SK-N-SH (cell line): Measurements from ENCODE around the gene FBXO42. TPM values are rescaled to one million over a fixed set of nuclear protein-coding genes. Genes with fewer than 3 reads are reported as not detected.

Experiments
- CTCF ChIA-PET: fragments of 300-600, 350-600 bp; formaldehyde crosslinking; extraction: SDS; loops from one replicate; lab custom pipeline; 2021; lab: Yijun Ruan, JAX
- POLR2A ChIA-PET: fragments of 350-600 bp; sonication (Branson Sonifier 250); formaldehyde crosslinking; extraction: SDS; loops from one replicate; lab custom pipeline; 2020; ENCODE audit warnings: antibody characterized with exemption, inconsistent platforms; lab: Yijun Ruan, JAX
- DNase-seq: peaks from one replicate; pipeline ENCODE4 v3.0.0; 2012
- H2AFZ ChIP-seq: fragments of 200-600 bp; sonication (generic); 2 replicates; pipeline ENCODE4 v1.8.1; 2016; ENCODE audit warnings: antibody characterized with exemption, mild to moderate bottlenecking, low read depth
- H3F3A ChIP-seq: fragments of 200-600 bp; sonication (generic); replicated peaks from 2 replicates; pipeline ENCODE3; 2016; ENCODE audit warnings: antibody characterized with exemption, mild to moderate bottlenecking; ENCODE audit not compliant: insufficient read depth
- H3K27ac ChIP-seq, 2 experiments: fragments of 200-500 bp in 1 of 2; fragments of 200-600 bp in 1 of 2; sonication (Bioruptor generic) in 1 of 2; sonication (generic), shearing (Covaris generic) in 1 of 2; 2 replicates each; pipeline versions ENCODE4 v1.5.1 to v1.6.1; 2014 to 2016; ENCODE audit warnings: low read depth in 2 of 2, inconsistent platforms in 1 of 2, low read length in 1 of 2, mild to moderate bottlenecking in 1 of 2, mixed read lengths in 1 of 2
- H3K27me3 ChIP-seq: fragments of 200-600 bp; sonication (generic), shearing (Covaris generic); 2 replicates; pipeline ENCODE4 v1.6.1; 2016; ENCODE audit warnings: mixed run types; ENCODE audit not compliant: insufficient read depth
- H3K36me3 ChIP-seq, 2 experiments: fragments of 200-500 bp in 1 of 2; fragments of 200-600 bp in 1 of 2; sonication (Bioruptor generic) in 1 of 2; sonication (generic) in 1 of 2; replicated peaks in 1 of 2; 2 replicates each; pipeline versions ENCODE3 to v1.5.1; 2014 to 2016; ENCODE audit warnings: low read length in 1 of 2, mild to moderate bottlenecking in 1 of 2; ENCODE audit not compliant: insufficient read depth in 2 of 2, control insufficient read depth in 1 of 2
- H3K4me1 ChIP-seq, 2 experiments: fragments of 200-500 bp in 1 of 2; fragments of 200-600 bp in 1 of 2; sonication (Bioruptor generic) in 1 of 2; sonication (generic), shearing (Covaris generic) in 1 of 2; 2 replicates each; pipeline versions ENCODE4 v1.5.1 to v1.6.1; 2014 to 2016; ENCODE audit warnings: low read depth in 1 of 2, low read length in 1 of 2, mixed run types in 1 of 2; ENCODE audit not compliant: insufficient read depth in 2 of 2, control insufficient read depth in 1 of 2
- H3K4me2 ChIP-seq: fragments of 200-600 bp; sonication (generic), shearing (Covaris generic); 2 replicates; pipeline ENCODE4 v1.6.1; 2017; ENCODE audit warnings: mixed run types
- H3K4me3 ChIP-seq, 2 experiments: fragments of 200-500 bp in 1 of 2; fragments of 200-600 bp in 1 of 2; sonication (Bioruptor generic) in 1 of 2; sonication (generic), shearing (Covaris generic) in 1 of 2; 2 replicates each; pipeline versions ENCODE4 v1.5.1 to v1.8.1; 2014 to 2016; ENCODE audit warnings: low read depth in 2 of 2, inconsistent platforms in 1 of 2, low read length in 1 of 2, mild to moderate bottlenecking in 1 of 2, mixed read lengths in 1 of 2, moderate library complexity in 1 of 2
- H3K79me2 ChIP-seq: fragments of 200-600 bp; sonication (generic); 2 replicates; pipeline ENCODE4 v1.8.1; 2017; ENCODE audit warnings: mild to moderate bottlenecking; ENCODE audit not compliant: insufficient read depth
- H3K9ac ChIP-seq: fragments of 200-600 bp; sonication (generic); 2 replicates; pipeline ENCODE4 v1.6.1; 2017; ENCODE audit warnings: mixed run types
- H3K9me2 ChIP-seq: fragments of 200-600 bp; sonication (generic); 2 replicates; pipeline ENCODE4 v1.6.1; 2017; ENCODE audit warnings: mixed run types
- H3K9me3 ChIP-seq: fragments of 200-600 bp; sonication (generic); 2 replicates; pipeline ENCODE4 v1.6.1; 2017; ENCODE audit warnings: mixed run types, mild to moderate bottlenecking, moderate library complexity
- H4K20me1 ChIP-seq: fragments of 200-600 bp; sonication (generic); 2 replicates; pipeline ENCODE4 v1.6.1; 2017; ENCODE audit warnings: mild to moderate bottlenecking, mixed run types; ENCODE audit not compliant: insufficient read depth
- CHD2 ChIP-seq: fragments of 150-350 bp; IDR thresholded peaks from 2 replicates; pipeline ENCODE4 v1.6.1; 2018; ENCODE audit warnings: low read length; ENCODE audit not compliant: partially characterized antibody
- EP300 ChIP-seq, 2 experiments: IDR thresholded peaks; 2 replicates each; pipeline versions ENCODE4 v1.4.0 to v1.6.1; 2012; ENCODE audit warnings: borderline replicate concordance in 1 of 2, low read depth in 1 of 2, low read length in 1 of 2
- EZH2phosphoT487 ChIP-seq: fragments of 200-600 bp; sonication (generic); IDR thresholded peaks from 2 replicates; pipeline ENCODE4 v1.6.1; 2017; ENCODE audit warnings: low read depth, mixed run types, mild to moderate bottlenecking, antibody characterized with exemption, moderate library complexity, borderline replicate concordance
- FOXM1 ChIP-seq: IDR thresholded peaks from 2 replicates; pipeline ENCODE4 v1.4.0; 2012; ENCODE audit warnings: low read depth, mild to moderate bottlenecking
- MEF2A ChIP-seq: IDR thresholded peaks from 2 replicates; pipeline ENCODE4 v1.4.0; 2012; ENCODE audit warnings: low read depth, borderline replicate concordance
- MXI1 ChIP-seq: IDR thresholded peaks from 2 replicates; pipeline ENCODE4 v1.6.1; 2012; ENCODE audit warnings: mild to moderate bottlenecking, low read depth, low read length, improper control_type of control experiment
- RAD21 ChIP-seq: IDR thresholded peaks from 2 replicates; pipeline ENCODE4 v1.6.1; 2012; ENCODE audit warnings: mild to moderate bottlenecking, low read length
- RCOR1 ChIP-seq: fragments of 150-350 bp; IDR thresholded peaks from 2 replicates; pipeline ENCODE4 v1.6.1; 2017; ENCODE audit warnings: antibody characterized with exemption, low read length
- RFX5 ChIP-seq: IDR thresholded peaks from 2 replicates; pipeline ENCODE4 v1.6.1; 2012; ENCODE audit warnings: mild to moderate bottlenecking, improper control_type of control experiment, low read length
- SIN3A ChIP-seq: IDR thresholded peaks from 2 replicates; pipeline ENCODE4 v1.6.1; 2012; ENCODE audit warnings: low read depth, mild to moderate bottlenecking, low read length, moderate library complexity, borderline replicate concordance
- SMC3 ChIP-seq: IDR thresholded peaks from 2 replicates; pipeline ENCODE4 v1.6.1; 2012; ENCODE audit warnings: low read depth, low read length, improper control_type of control experiment
- TEAD4 ChIP-seq: IDR thresholded peaks from 2 replicates; pipeline ENCODE4 v1.4.0; 2012; ENCODE audit warnings: mild to moderate bottlenecking, borderline replicate concordance; ENCODE audit not compliant: insufficient read depth
- WGBS: methylation state at CpG from one replicate; pipeline ENCODE4 v1.1.6; 2017; ENCODE audit warnings: low lambda C conversion rate; 5-methylcytosine and 5-hydroxymethylcytosine counted together
- polyA plus RNA-seq, 3 experiments: library from polyadenylated mRNA; depleted of rRNA; stranded (reverse); fragments of >200 nt; gene quantifications; 2 replicates each; pipeline ENCODE4 v1.2.3, GENCODE V29; 2012
- TF ChIP-seq, protein P1 (sequence below): fragments of 200-600 bp; sonication (generic); IDR thresholded peaks from 2 replicates; pipeline ENCODE4 v1.6.1; 2017; ENCODE audit warnings: antibody characterized with exemption, mild to moderate bottlenecking, moderate library complexity
- TF ChIP-seq, protein P2 (sequence below): IDR thresholded peaks from 2 replicates; pipeline ENCODE4 v1.6.1; 2012; ENCODE audit warnings: mild to moderate bottlenecking, low read depth, low read length, moderate library complexity
- TF ChIP-seq, protein P3 (sequence below): IDR thresholded peaks from 2 replicates; pipeline ENCODE4 v1.4.0; 2012; ENCODE audit warnings: low read depth, borderline replicate concordance
- TF ChIP-seq, protein P4 (sequence below): IDR thresholded peaks from 2 replicates; pipeline ENCODE4 v1.4.0; 2012; ENCODE audit warnings: low read depth

Gene FBXO42
- polyA plus RNA-seq, 1 of the 3 experiments (the other 2 are of a cell fraction), result 8.6 TPM

DNA sequence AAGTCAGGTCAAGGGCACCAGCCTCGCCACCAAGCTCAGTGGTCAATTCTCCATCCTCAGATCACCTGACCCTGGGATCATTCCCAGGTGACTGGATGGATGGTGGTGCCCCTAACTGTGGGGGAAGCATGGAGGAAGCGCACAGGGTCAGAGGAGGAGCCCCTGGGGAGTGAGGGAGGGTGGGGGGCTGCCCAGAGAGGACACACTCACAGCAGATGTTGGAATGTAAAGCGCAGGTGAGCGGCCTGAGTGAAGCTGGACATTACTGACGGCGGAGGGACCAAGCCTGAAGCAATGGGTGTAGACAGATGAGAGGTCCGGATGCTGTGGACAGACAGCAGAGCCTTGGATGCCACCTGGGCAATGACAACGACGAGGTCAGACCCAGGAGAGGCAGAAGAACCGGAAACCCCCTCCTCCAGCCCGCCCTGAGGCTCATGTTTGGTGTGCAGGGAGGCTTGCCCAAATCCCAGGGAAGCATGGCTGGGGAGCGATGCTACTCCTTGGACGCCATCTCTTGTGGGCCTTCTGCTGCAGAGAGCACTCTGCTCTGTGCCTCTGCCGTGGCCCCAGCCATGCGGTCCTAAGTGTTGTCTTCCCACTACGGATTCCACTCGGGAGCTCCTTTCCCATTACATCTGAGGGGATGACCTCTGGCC, 109.6 kb downstream of the FBXO42 start:
- no peaks in the 10 kb centered on the region for H3K27me3 ChIP-seq
- H3K27ac ChIP-seq, result no peak overlapping the region
- TF ChIP-seq MEF2A (no peak), SIN3A (no peak), EZH2phosphoT487 (no peak), RAD21 (no peak), TEAD4 (no peak), FOXM1 (no peak), RCOR1 (no peak), RFX5 (no peak), CHD2 (no peak), EP300 (IDR thresholded peaks at IDR 0.05; ENCODE audit: borderline replicate concordance in 1 of 2, low read depth in 1 of 2, low read length in 1 of 2) (no peak), MXI1 (no peak), SMC3 (no peak)
- TF ChIP-seq, protein P1, sequence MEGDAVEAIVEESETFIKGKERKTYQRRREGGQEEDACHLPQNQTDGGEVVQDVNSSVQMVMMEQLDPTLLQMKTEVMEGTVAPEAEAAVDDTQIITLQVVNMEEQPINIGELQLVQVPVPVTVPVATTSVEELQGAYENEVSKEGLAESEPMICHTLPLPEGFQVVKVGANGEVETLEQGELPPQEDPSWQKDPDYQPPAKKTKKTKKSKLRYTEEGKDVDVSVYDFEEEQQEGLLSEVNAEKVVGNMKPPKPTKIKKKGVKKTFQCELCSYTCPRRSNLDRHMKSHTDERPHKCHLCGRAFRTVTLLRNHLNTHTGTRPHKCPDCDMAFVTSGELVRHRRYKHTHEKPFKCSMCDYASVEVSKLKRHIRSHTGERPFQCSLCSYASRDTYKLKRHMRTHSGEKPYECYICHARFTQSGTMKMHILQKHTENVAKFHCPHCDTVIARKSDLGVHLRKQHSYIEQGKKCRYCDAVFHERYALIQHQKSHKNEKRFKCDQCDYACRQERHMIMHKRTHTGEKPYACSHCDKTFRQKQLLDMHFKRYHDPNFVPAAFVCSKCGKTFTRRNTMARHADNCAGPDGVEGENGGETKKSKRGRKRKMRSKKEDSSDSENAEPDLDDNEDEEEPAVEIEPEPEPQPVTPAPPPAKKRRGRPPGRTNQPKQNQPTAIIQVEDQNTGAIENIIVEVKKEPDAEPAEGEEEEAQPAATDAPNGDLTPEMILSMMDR, result no peak
- TF ChIP-seq, protein P2, sequence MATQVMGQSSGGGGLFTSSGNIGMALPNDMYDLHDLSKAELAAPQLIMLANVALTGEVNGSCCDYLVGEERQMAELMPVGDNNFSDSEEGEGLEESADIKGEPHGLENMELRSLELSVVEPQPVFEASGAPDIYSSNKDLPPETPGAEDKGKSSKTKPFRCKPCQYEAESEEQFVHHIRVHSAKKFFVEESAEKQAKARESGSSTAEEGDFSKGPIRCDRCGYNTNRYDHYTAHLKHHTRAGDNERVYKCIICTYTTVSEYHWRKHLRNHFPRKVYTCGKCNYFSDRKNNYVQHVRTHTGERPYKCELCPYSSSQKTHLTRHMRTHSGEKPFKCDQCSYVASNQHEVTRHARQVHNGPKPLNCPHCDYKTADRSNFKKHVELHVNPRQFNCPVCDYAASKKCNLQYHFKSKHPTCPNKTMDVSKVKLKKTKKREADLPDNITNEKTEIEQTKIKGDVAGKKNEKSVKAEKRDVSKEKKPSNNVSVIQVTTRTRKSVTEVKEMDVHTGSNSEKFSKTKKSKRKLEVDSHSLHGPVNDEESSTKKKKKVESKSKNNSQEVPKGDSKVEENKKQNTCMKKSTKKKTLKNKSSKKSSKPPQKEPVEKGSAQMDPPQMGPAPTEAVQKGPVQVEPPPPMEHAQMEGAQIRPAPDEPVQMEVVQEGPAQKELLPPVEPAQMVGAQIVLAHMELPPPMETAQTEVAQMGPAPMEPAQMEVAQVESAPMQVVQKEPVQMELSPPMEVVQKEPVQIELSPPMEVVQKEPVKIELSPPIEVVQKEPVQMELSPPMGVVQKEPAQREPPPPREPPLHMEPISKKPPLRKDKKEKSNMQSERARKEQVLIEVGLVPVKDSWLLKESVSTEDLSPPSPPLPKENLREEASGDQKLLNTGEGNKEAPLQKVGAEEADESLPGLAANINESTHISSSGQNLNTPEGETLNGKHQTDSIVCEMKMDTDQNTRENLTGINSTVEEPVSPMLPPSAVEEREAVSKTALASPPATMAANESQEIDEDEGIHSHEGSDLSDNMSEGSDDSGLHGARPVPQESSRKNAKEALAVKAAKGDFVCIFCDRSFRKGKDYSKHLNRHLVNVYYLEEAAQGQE, result no peak
- TF ChIP-seq, protein P3, sequence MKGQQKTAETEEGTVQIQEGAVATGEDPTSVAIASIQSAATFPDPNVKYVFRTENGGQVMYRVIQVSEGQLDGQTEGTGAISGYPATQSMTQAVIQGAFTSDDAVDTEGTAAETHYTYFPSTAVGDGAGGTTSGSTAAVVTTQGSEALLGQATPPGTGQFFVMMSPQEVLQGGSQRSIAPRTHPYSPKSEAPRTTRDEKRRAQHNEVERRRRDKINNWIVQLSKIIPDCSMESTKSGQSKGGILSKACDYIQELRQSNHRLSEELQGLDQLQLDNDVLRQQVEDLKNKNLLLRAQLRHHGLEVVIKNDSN, result no peak
- TF ChIP-seq, protein P4, sequence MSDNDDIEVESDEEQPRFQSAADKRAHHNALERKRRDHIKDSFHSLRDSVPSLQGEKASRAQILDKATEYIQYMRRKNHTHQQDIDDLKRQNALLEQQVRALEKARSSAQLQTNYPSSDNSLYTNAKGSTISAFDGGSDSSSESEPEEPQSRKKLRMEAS, result no peak
- TF ChIP-seq, all 33 proteins: peak for 0

More for the DNA sequence above, 109.6 kb downstream of the FBXO42 start:
- peaks cover 7 to 9% of the 10 kb centered on the region in 2 experiments for H3K36me3 ChIP-seq
- no peak for DNase-seq
- no peaks in the 10 kb centered on the region for H3K79me2 ChIP-seq
- peaks cover 1 to 26% of the 10 kb centered on the region in 2 experiments for H3K4me1 ChIP-seq
- H2AFZ ChIP-seq, result no peak overlapping the region
- H4K20me1 ChIP-seq, result no peaks in the 10 kb centered on the region
- no peak overlapping the region for H3K4me2 ChIP-seq
- no peaks in the 10 kb centered on the region for H3K9me3 ChIP-seq
- ChIA-PET CTCF (interaction anchor here (0.9 to 5.8 kb wide), 12 partner anchors 10 to 163 kb away, joined by 3 to 94 read pairs (median 8); partner anchors contain the start of genes EPHA2 and FBXO42), POLR2A (interaction anchor here (1.0 kb wide), 1 partner anchor 25 kb away, joined by 4 read pairs; no protein-coding TSS in a partner anchor)
- no peak overlapping the region for H3K4me3 ChIP-seq
- 90% methylated on average over 7 of the region's 17 CpGs for WGBS
- H3F3A ChIP-seq, result peaks cover 9% of the 10 kb centered on the region
- no peak overlapping the region for H3K9ac ChIP-seq
- no peaks in the 10 kb centered on the region for H3K9me2 ChIP-seq
